Karpas-422 (cell line): Measurements from ENCODE around the gene WNK2. TPM values are rescaled to one million over a fixed set of nuclear protein-coding genes. Genes with fewer than 3 reads are reported as not detected.

Experiments used
- DNase-seq: peaks from one replicate; pipeline ENCODE4 v3.0.0-alpha.2; 2015
- H2AFZ ChIP-seq: fragments of 200-600 bp; sonication (generic); 2 replicates; pipeline ENCODE4 v1.6.1; 2014; ENCODE audit warnings: antibody characterized with exemption, low read length, mixed read lengths
- H3K27ac ChIP-seq: fragments of 200-600 bp; sonication (generic); 2 replicates; pipeline ENCODE4 v1.5.1; 2014; ENCODE audit warnings: mild to moderate bottlenecking, low read length, moderate library complexity
- H3K27me3 ChIP-seq: fragments of 200-600 bp; sonication (generic); 2 replicates; pipeline ENCODE4 v1.6.1; 2014; ENCODE audit warnings: low read length, mixed read lengths
- H3K36me3 ChIP-seq: fragments of 200-600 bp; sonication (generic); 2 replicates; pipeline ENCODE4 v1.6.1; 2014; ENCODE audit warnings: low read length, mixed read lengths; ENCODE audit not compliant: insufficient read depth
- H3K4me1 ChIP-seq: fragments of 200-600 bp; sonication (generic); 2 replicates; pipeline ENCODE4 v1.6.1; 2014; ENCODE audit warnings: mild to moderate bottlenecking, low read length, mixed read lengths
- H3K4me2 ChIP-seq: fragments of 200-600 bp; sonication (generic); 2 replicates; pipeline ENCODE4 v1.6.1; 2014; ENCODE audit warnings: low read length, low read depth, mild to moderate bottlenecking; ENCODE audit not compliant: poor library complexity, severe bottlenecking
- H3K4me3 ChIP-seq: fragments of 200-600 bp; sonication (generic); 2 replicates; pipeline ENCODE4 v1.5.1; 2014; ENCODE audit warnings: mild to moderate bottlenecking, antibody characterized with exemption, low read length, mixed read lengths
- H3K79me2 ChIP-seq: fragments of 200-600 bp; sonication (generic); 2 replicates; pipeline ENCODE4 v1.6.1; 2014; ENCODE audit warnings: mild to moderate bottlenecking, low read length, mixed read lengths
- H3K9ac ChIP-seq: fragments of 200-600 bp; sonication (generic); 2 replicates; pipeline ENCODE4 v1.6.0; 2014; ENCODE audit warnings: low read length
- H3K9me2 ChIP-seq: fragments of 200-600 bp; sonication (generic), shearing (Covaris generic); replicated peaks from 2 replicates; pipeline ENCODE4 v1.6.0; 2014; ENCODE audit warnings: mild to moderate bottlenecking, low read length, moderate library complexity; ENCODE audit not compliant: insufficient read depth
- H3K9me3 ChIP-seq: fragments of 300-700, 200-600 bp; sonication (generic); 2 replicates; pipeline ENCODE4 v1.6.1; 2014; ENCODE audit warnings: low read length, mixed read lengths
- H4K20me1 ChIP-seq: fragments of 200-600 bp; sonication (generic); 2 replicates; pipeline ENCODE4 v1.6.1; 2014; ENCODE audit warnings: mild to moderate bottlenecking, antibody characterized with exemption, low read length, low read depth; ENCODE audit not compliant: insufficient read depth
- total RNA-seq: library from RNA; depleted of rRNA; stranded (reverse); fragments of >200 nt; shearing (Covaris generic); gene quantifications from 2 replicates; pipeline ENCODE4 v1.2.3, GENCODE V29; 2014; ENCODE audit warnings: low replicate concordance

Gene WNK2
- total RNA-seq, 1 experiment from 2014 or later = not detected

DNA sequence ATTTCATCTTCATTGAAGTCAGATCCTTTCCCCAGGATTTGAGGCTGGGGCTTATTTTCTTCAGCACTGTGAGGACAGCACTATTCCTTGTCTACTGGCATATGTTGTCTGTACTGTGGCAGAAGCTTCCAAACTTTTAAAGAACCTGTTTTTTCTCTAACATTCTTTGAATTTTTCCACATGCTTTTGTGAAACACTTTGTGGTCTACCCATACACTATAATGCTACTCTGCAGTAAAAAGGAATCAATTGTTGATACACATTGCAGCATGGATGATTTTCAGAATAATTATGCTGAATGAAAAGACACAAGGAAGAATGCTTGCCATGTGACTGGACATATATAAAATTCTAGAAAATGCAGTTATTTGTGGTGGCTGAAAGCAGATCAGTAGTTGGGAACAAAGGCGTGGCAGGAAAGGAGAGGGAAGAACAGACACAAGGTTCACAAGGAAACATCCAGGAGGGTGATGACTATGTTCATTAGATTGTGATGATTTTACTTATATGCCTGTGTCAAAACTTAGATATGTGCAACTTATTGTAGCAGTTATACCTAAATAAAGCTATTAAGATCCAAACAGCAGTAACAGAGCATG, 96.8 kb downstream of the WNK2 start:
- peaks cover 4% of the 10 kb centered on the region; the same call in 1 of the 2 replicates for H3K36me3 ChIP-seq
- no peaks in the 10 kb centered on the region; the same call in 1 of the 2 replicates for H3K27me3 ChIP-seq
- peak overlapping the region; percentile 50 for H3K4me2 ChIP-seq
- H3K4me1 ChIP-seq = peaks cover 72% of the 10 kb centered on the region
- peaks cover 12% of the 10 kb centered on the region for H3K9me3 ChIP-seq
- H3K27ac ChIP-seq = no peak overlapping the region
- DNase-seq = no peak
- 0 out of 2 replicates have a peak overlapping the region, but pooled peaks have one; percentile 1 for H3K4me3 ChIP-seq
- no peak overlapping the region for H3K9ac ChIP-seq
- H3K79me2 ChIP-seq = no peaks in the 10 kb centered on the region
- no peaks in the 10 kb centered on the region for H4K20me1 ChIP-seq
- no peak overlapping the region for H2AFZ ChIP-seq
- H3K9me2 ChIP-seq = no peaks in the 10 kb centered on the region

DNA sequence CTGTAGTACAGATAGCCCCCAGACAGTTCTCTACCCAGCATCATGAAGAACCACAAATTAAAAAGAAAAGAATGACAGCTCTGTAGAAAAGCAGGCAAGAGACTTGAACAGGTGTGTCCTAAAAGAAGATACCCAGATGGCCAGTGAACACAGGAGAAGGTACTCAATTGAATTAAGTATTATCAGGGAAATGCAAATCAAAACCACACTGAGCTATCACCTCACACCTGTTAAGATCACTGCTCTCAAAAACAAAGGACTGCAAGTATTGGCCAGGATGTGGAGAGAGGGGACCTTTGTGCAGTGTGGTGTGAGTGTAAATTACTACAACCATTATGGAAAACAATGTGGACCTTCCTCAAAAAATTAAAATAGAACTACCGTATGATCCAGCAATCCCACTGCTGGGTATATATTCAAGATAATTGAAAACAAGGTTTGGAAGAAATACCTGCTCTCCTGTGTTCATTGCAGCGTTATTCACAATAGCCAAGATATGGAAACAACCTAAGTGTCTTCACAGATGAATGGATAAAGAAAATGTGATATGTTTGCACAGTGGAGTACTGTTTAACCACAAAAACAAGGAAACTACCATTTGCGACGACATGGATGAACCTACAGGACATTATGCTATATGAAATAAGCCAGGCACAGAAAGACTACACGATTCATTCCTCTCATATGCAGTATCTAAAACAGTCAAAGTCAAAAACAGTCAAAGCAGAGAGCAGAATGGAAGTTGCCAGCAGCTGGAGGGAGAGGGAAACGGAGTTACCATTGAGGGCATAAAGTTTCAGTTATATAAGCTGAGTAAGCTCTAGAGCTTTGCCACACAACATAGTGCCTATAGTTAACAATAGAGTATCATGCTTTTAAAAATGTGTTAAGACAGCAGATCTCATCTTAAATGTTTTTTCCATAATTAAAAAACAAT, 102.6 kb downstream of the WNK2 start:
- H3K36me3 ChIP-seq = peaks cover 4% of the 10 kb centered on the region; the same call in 1 of the 2 replicates
- no peaks in the 10 kb centered on the region; the same call in 1 of the 2 replicates for H3K27me3 ChIP-seq
- peaks cover 12% of the 10 kb centered on the region for H3K9me3 ChIP-seq
- no peak overlapping the region for H3K9ac ChIP-seq
- H3K4me2 ChIP-seq = peak overlapping the region; percentile 53
- no peaks in the 10 kb centered on the region for H3K79me2 ChIP-seq
- H3K4me3 ChIP-seq = peak overlapping the region; percentile 38
- H3K27ac ChIP-seq = peak overlapping the region; percentile 80
- no peak overlapping the region for H2AFZ ChIP-seq
- peak; percentile 57 for DNase-seq
- H3K4me1 ChIP-seq = peaks cover 73% of the 10 kb centered on the region
- H4K20me1 ChIP-seq = no peaks in the 10 kb centered on the region
- H3K9me2 ChIP-seq = no peaks in the 10 kb centered on the region

DNA sequence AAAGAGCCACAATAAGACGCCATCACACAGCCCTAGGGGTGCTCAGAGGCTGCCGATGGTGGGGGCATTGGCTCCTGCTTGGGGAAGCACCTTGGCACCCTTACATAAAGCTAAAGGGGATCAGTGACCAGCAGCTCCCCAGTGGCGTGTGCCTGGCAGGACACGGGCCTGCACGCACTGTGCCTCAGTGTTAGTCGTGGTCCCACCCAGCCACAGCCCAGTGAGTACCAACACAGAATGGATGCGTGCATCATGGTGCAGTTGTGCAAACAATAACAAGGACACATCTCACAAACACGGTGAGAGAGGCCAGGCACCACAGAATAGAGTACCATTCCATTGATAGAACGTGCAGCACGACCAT, 103.2 kb downstream of the WNK2 start:
- DNase-seq = no peak
- H3K9me3 ChIP-seq = peaks cover 12% of the 10 kb centered on the region
- peaks cover 67% of the 10 kb centered on the region for H3K4me1 ChIP-seq
- peaks cover 4% of the 10 kb centered on the region; the same call in 1 of the 2 replicates for H3K36me3 ChIP-seq
- peak overlapping the region; percentile 53 for H3K4me2 ChIP-seq
- H3K79me2 ChIP-seq = no peaks in the 10 kb centered on the region
- H2AFZ ChIP-seq = no peak overlapping the region
- no peaks in the 10 kb centered on the region for H3K9me2 ChIP-seq
- no peaks in the 10 kb centered on the region; the same call in 1 of the 2 replicates for H3K27me3 ChIP-seq
- no peak overlapping the region for H3K4me3 ChIP-seq
- H3K9ac ChIP-seq = no peak overlapping the region
- H3K27ac ChIP-seq = peak overlapping the region; percentile 80
- H4K20me1 ChIP-seq = no peaks in the 10 kb centered on the region

DNA sequence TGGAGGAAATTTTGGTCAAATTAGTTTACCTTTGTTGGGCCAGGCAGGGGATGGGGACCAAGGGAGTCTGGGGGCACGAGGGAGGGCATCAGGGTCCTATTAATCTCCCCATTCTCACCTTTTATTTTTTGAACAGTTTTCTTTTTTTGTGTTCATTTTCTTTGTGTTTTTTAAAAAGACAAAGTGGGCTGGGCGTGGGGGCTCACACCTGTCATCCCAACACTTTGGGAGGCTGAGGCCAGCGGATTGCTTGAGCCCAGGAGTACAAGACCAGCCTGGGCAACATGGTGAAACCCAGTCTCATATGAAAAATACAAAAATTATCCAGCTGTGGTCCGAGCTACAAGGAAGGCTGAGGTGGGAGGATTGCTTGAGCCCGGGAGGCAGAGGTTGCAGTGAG, 103.7 kb downstream of the WNK2 start:
- DNase-seq = no peak
- no peak overlapping the region for H3K4me2 ChIP-seq
- no peak overlapping the region for H2AFZ ChIP-seq
- no peak overlapping the region for H3K9ac ChIP-seq
- no peaks in the 10 kb centered on the region for H3K9me2 ChIP-seq
- no peak overlapping the region for H3K27ac ChIP-seq
- peaks cover 12% of the 10 kb centered on the region for H3K9me3 ChIP-seq
- no peaks in the 10 kb centered on the region; the same call in 1 of the 2 replicates for H3K27me3 ChIP-seq
- H3K4me1 ChIP-seq = peaks cover 62% of the 10 kb centered on the region
- H4K20me1 ChIP-seq = no peaks in the 10 kb centered on the region
- H3K36me3 ChIP-seq = peaks cover 4% of the 10 kb centered on the region; the same call in 1 of the 2 replicates
- H3K4me3 ChIP-seq = no peak overlapping the region
- H3K79me2 ChIP-seq = no peaks in the 10 kb centered on the region

DNA sequence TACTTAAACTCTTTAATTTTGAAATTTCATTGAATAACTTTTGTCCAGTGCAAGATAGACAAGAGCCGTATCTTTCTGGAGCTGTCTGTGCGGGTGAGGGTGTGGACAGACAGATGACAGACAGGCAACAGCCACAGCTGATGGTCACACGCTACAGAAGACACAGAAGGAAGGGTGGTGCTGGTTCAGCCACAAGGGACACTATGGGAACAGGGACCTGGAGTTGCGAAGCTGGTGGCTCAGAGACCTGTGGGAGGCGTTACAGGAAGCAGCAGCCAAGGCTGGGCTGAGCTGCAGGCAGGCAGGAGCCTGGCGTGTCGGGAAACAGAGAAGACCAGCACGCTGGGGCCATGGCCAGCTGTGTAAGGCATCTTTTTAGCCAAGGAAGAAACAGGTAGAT, 104.4 kb downstream of the WNK2 start:
- Histone ChIP-seq H3K9me2 (no peaks in the 10 kb centered on the region), H2AFZ (no peak overlapping the region), H3K36me3 (peaks cover 4% of the 10 kb centered on the region; the same call in 1 of the 2 replicates), H3K9me3 (peaks cover 12% of the 10 kb centered on the region), H3K27ac (no peak overlapping the region), H4K20me1 (no peaks in the 10 kb centered on the region), H3K4me1 (peaks cover 61% of the 10 kb centered on the region), H3K9ac (no peak overlapping the region), H3K4me2 (no peak overlapping the region), H3K4me3 (no peak overlapping the region), H3K27me3 (no peaks in the 10 kb centered on the region; the same call in 1 of the 2 replicates), H3K79me2 (no peaks in the 10 kb centered on the region)
- DNase-seq = no peak

DNA sequence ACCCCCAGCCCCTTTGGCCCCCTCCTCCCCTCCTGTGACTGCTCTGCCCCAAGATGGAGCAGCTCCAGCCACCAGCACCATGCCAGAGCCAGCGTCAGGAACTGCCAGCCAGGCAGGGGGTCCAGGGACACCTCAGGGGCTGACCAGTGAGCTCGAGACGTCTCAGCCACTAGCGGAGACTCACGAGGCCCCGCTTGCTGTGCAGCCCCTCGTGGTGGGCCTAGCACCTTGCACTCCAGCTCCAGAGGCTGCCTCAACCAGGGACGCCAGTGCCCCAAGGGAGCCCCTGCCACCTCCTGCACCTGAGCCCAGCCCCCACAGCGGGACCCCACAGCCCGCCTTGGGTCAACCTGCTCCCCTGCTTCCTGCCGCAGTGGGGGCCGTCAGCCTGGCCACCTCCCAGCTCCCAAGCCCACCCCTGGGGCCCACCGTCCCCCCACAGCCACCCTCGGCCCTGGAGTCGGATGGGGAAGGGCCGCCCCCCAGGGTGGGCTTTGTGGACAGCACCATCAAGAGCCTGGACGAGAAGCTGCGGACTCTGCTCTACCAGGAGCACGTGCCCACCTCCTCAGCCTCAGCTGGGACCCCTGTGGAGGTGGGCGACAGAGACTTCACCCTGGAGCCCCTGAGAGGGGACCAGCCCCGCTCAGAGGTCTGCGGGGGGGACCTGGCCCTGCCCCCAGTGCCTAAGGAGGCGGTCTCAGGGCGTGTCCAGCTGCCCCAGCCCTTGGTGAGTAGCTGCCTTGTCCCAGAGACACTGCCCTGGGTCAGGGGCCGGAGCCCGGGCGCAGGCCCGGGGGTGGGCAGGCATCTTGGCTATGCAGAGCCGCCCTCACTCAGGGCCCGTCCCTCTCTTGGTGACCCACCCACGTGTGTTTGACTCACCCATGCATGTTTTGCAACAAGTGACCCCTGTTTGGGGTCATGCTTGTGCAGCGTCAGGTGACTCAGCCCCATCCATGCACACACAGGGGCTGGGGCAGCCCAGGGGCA, 105.2 kb downstream of the WNK2 start:
- no peak overlapping the region for H3K27ac ChIP-seq
- H2AFZ ChIP-seq = no peak overlapping the region
- H4K20me1 ChIP-seq = no peaks in the 10 kb centered on the region
- peaks cover 6% of the 10 kb centered on the region for H3K9me3 ChIP-seq
- H3K36me3 ChIP-seq = no peaks in the 10 kb centered on the region
- no peak overlapping the region for H3K4me3 ChIP-seq
- peaks cover 61% of the 10 kb centered on the region for H3K4me1 ChIP-seq
- no peak overlapping the region for H3K4me2 ChIP-seq
- H3K27me3 ChIP-seq = no peaks in the 10 kb centered on the region; the same call in 1 of the 2 replicates
- no peak overlapping the region for H3K9ac ChIP-seq
- no peak for DNase-seq
- H3K9me2 ChIP-seq = no peaks in the 10 kb centered on the region
- H3K79me2 ChIP-seq = no peaks in the 10 kb centered on the region

DNA sequence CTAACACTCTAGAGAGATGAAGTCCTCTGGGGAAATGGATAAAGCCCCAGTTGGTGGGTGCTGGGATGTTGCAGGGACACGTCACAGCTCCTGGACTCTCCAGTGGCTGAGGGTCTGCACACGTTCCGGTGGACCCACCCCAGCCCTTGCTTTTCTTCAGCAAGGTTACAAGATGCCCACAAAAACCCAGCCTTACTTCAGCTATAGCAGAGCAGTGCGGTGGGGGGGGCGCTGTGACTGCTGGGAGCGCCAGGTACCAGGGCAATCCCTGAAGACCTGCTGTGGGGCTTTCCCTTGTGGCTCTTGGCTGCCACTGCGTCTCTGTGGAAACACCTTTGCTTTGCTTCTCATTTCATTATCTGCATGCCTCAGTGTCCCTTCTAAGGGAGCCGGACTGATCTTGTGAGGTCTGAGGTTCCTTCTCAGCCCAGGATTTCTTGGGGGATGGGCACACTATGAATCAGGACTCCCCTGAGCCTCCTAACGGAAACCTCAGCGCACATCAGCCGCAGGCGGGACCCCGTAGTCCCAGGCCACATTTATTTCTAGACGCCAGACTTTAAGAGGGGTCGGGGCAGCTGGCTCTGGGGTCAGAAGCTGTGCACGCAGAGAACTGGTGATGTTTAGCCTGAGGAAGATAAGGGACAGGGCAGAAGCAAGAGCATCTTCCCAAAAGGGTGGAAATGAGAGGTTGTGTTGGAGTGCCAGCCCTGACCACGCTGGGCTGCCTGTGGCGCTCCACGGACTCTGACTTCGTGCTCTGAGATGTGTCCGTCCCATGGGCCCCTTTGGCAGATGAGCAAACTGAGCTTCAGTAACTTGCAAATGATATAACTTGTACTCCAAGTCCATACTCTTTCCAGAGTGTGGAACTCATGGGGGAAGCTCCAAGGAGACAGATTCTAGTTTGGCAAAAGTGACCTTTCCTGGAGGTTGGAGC, 106.8 kb downstream of the WNK2 start:
- Histone ChIP-seq H3K9me2 (no peaks in the 10 kb centered on the region), H3K27ac (no peak overlapping the region), H3K4me1 (peaks cover 51% of the 10 kb centered on the region), H3K9ac (no peak overlapping the region), H3K36me3 (no peaks in the 10 kb centered on the region), H3K79me2 (no peaks in the 10 kb centered on the region), H3K4me3 (no peak overlapping the region), H3K27me3 (no peaks in the 10 kb centered on the region), H4K20me1 (no peaks in the 10 kb centered on the region), H3K9me3 (no peaks in the 10 kb centered on the region), H3K4me2 (no peak overlapping the region), H2AFZ (no peak overlapping the region)
- peak; percentile 51 for DNase-seq
